DMS53 treated with DMSO at 0.1 percent for 48 hours (cell line): ENCODE data around the gene GPR75.

Source experiments
- DNase-seq: peaks from one replicate; lab custom pipeline; 2025; ENCODE audit not compliant: unreplicated experiment; lab: John Stamatoyannopoulos, UW

The GPR75 gene

DNA sequence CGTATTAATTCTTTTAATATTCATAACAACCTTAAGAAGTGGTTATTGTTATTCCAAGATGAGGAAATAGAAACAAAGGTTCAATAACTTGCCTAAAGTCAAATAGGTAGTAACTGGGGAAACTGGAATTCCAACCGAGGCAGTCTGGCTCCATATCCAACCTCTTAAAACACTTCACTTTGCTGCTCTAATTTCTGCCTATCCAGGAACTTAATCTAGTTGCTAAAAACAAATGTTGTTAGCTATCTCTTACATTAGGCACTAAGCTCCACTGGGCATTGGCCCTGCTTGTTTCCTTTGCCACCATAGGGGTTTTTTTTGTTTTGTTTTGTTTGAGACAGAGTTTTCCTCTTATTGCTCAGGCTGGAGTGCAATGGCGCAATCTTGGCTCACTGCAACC lies 48.2 kb downstream of the GPR75 start:
- DNase-seq: no peak
